ENCODE measurements around the gene TRAPPC5.

The TRAPPC5 gene

GRCh38 chr19:7736148-7736547 is 55.5 kb downstream of the TRAPPC5 start:
- Mint-ChIP-seq H3K27ac (ENCODE audit: low read depth) (peak overlapping the region; percentile 53), H3K27me3 (peaks cover 58% of the 10 kb centered on the region), H3K9me3 (no peaks in the 10 kb centered on the region), H3K4me3 (no peak overlapping the region), H3K4me1 (peaks cover 5% of the 10 kb centered on the region), H3K36me3 (ENCODE audit: insufficient read depth) (peaks cover 2% of the 10 kb centered on the region)
- DNase-seq (ENCODE audit: low spot score in 2 of 2) (no peak), ATAC-seq (replicated peaks; ENCODE audit: extremely low read depth, poor library complexity, severe bottlenecking) (no peak)

- Mint-ChIP-seq H3K4me3 (no peak overlapping the region), H3K9me3 (no peaks in the 10 kb centered on the region), H3K36me3 (ENCODE audit: insufficient read depth) (peaks cover 2% of the 10 kb centered on the region), H3K4me1 (peaks cover 5% of the 10 kb centered on the region), H3K27me3 (peaks cover 47% of the 10 kb centered on the region), H3K27ac (ENCODE audit: low read depth) (no peak overlapping the region)
- no peak for DNase-seq (ENCODE audit: low spot score in 2 of 2)
- no peak for ATAC-seq (replicated peaks; ENCODE audit: extremely low read depth, poor library complexity, severe bottlenecking)
These were observed 56.6 kb downstream of the TRAPPC5 start for GRCh38 chr19:7737215-7737614.

Measured in central memory CD8-positive, alpha-beta T cell (primary cell).